Activated CD4-positive, CD25-positive, alpha-beta regulatory T cell treated with anti-CD3 and anti-CD28 coated beads, Interleukin-2, amount 50 U/mL, for 16 hours (primary cell): ENCODE data around the gene NR2F1-AS1.

Experiments
- DNase-seq: peaks from one replicate; pipeline ENCODE4 v3.0.0-alpha.2; 2020; ENCODE audit warnings: low read depth, low spot score

Gene NR2F1-AS1

DNA sequence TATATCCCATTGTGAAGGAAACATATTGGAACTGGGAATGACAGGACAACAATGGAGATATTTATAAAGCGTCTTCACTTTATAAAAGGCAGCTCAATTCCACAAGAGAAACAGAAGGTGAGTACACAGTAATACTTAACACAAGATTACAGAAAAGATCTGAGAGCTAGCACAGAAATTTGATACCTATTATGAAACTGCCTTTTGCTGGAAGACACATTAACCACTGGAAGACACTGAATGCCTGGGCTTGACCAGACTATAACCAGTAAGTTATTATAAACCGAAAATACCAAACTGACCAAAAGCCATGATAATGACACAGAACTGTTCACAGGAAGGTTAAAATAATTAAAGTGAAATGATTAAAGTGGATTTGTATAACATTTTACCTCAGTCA is 195.4 kb downstream of the NR2F1-AS1 start:
- DNase-seq: no peak

- no peak for DNase-seq
Observed at GRCh38 chr5:93384995-93385394, 196.0 kb downstream of the NR2F1-AS1 start.

- DNase-seq: no peak
Observed at GRCh38 chr5:93384026-93384425, 197.0 kb downstream of the NR2F1-AS1 start.

- DNase-seq: no peak
Observed at GRCh38 chr5:93382188-93382825, 198.7 kb downstream of the NR2F1-AS1 start.

DNA sequence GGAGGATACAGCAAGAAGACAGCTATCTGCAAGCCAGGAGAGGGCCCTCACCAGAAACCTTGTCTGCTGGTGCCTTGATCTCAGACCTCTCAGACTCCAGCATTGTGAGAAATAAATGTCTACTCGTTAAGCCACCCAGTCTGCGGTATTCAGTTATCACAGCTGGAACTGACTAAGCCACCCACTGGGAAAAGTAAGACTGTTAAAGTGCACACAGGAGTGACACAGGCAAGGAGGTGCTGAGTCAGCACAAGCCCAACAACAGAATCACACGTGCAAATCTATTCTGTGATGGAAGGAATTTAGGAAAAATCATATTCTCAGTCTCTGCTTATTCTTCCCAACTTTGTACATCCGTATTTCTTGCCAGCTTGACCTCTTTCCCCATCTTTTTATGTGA is 200.0 kb downstream of the NR2F1-AS1 start:
- DNase-seq: no peak

GRCh38 chr5:93378073-93378472 is 202.9 kb downstream of the NR2F1-AS1 start:
- DNase-seq: no peak

DNA sequence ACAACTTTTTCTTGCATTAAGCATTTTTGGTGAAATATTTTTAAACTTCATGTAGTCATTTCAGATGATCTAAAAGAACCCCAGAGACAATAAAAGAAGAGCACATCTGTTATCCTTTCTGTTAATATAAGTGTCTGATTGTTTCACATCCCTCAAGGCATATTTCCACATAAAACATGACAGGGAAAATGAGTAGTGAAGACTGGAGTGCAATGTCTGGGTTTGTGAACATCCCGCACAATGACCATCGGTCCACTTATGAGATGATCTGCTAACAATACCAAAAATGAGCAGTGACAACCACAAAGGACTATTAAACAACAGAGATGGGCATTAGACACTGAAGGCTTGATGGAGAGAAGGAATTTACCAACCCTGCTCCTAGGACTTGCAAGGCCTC is 209.1 kb downstream of the NR2F1-AS1 start:
- DNase-seq: no peak

DNA sequence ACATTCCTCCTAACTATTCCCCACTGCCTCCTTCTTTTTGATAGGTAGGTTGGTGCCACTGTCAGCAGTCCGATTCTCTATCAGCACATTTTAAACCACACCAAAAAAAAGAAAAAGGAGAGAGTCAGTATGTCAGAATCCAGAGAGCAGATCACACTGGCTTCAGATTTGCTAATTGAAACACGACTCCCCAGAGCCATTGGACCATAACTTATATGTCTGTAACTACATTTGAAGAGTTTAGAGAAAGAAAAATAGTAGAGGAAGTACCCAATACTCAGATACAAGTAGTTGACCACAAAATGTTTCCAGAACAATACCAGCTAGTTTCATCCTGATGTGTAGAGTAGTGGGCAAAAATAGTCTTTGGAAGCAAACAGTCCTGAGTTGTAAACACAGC is 216.6 kb downstream of the NR2F1-AS1 start:
- no peak for DNase-seq

DNA sequence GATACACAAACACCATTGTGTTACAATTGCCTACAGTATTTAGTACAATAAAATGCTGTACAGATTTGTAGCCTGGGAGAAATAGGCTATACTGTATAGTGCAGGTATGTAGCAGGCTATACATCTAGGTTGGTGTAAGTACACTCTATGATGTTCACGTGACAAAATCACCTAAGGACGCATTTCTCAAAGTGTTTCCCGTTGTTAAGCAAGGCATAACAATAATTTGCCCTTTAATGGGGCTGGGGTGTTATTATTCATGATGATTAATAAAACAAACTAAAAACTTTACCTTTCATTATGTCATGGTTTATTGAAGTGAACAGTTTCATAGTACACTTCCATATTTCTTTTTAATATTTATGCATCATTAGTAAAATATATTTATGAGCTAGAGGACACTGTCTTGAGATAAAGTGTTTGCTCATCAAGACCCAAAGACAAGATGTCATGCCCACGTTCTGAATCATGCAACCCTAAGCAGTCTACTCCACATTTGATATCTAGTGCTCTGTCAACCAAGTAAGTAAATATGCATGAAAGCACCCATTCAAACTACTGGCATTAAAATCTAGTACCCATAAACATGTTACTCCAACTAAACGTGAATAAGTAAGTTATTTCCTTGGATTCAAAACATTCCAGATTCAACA is 220.5 kb downstream of the NR2F1-AS1 start:
- DNase-seq: no peak

DNA sequence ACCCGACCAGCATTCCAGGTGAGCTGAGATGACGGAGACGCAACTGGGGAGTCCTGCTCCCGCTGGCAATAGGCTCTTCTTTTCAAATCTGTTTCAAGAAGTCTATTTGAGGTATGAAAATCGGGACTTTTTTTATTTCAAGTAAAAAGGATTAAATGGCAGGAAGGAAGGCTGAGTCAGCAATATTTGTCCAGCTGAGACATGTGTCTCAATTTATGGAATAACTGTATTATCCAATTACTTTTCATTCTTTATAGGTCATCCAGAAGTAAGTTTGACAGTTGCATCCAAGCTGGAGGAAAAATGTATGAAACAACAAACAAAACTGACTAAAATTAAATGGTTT is 221.1 kb downstream of the NR2F1-AS1 start:
- DNase-seq: no peak
